NOMO-1 treated with DMSO at 0.1 percent for 48 hours (cell line): ENCODE data around the gene GRHL1.
"Not testable (repeated sequence)": the region's sequence is repeated elsewhere in the genome, so short reads cannot be mapped to it uniquely, and the experiment has no call there.

Source experiments
- DNase-seq: peaks from one replicate; lab custom pipeline; 2025; ENCODE audit not compliant: unreplicated experiment; lab: John Stamatoyannopoulos, UW

Gene GRHL1

GRCh38 chr2:10022966-10023662, 71.6 kb downstream of the GRHL1 start:
- no peak for DNase-seq

- DNase-seq: no peak
These were observed 75.6 kb downstream of the GRHL1 start for GRCh38 chr2:10026940-10027569.

GRCh38 chr2:10027660-10028330, 76.3 kb downstream of the GRHL1 start:
- DNase-seq: no peak

GRCh38 chr2:10028407-10028987, 77.0 kb downstream of the GRHL1 start:
- no peak for DNase-seq

GRCh38 chr2:10028988-10029874, 77.7 kb downstream of the GRHL1 start:
- DNase-seq: peak; percentile 81

GRCh38 chr2:10029875-10030223, 78.4 kb downstream of the GRHL1 start:
- DNase-seq: no peak

GRCh38 chr2:10030311-10030736, 78.8 kb downstream of the GRHL1 start:
- DNase-seq: no peak

- DNase-seq: not testable (repeated sequence)
These were observed 79.3 kb downstream of the GRHL1 start for GRCh38 chr2:10030798-10031197.

GRCh38 chr2:10031886-10032745, 80.6 kb downstream of the GRHL1 start:
- no peak for DNase-seq

- no peak for DNase-seq
These were observed 81.2 kb downstream of the GRHL1 start for GRCh38 chr2:10032746-10033105.

GRCh38 chr2:10033251-10034006, 81.9 kb downstream of the GRHL1 start:
- DNase-seq: no peak

- no peak for DNase-seq
These were observed 83.0 kb downstream of the GRHL1 start for GRCh38 chr2:10034333-10035052.

GRCh38 chr2:10035053-10035422, 83.5 kb downstream of the GRHL1 start:
- DNase-seq: no peak

GRCh38 chr2:10035633-10036032, 84.1 kb downstream of the GRHL1 start:
- no peak for DNase-seq

GRCh38 chr2:10036095-10036884, 84.8 kb downstream of the GRHL1 start:
- no peak for DNase-seq

GRCh38 chr2:10038123-10038522, 86.6 kb downstream of the GRHL1 start:
- no peak for DNase-seq

GRCh38 chr2:10038716-10039115, 87.2 kb downstream of the GRHL1 start:
- no peak for DNase-seq
